HPDE6-E6E7 (cell line): Measurements from ENCODE around the gene CUEDC2.

Source experiments
- DNase-seq: peaks from one replicate; pipeline ENCODE4 v3.0.0; 2011; ENCODE audit warnings: missing footprints; ENCODE audit errors: extremely low spot score

Gene CUEDC2

GRCh38 chr10:102396730-102397151 is 35.6 kb downstream of the CUEDC2 start:
- no peak for DNase-seq

GRCh38 chr10:102396317-102396650 is 36.1 kb downstream of the CUEDC2 start:
- no peak for DNase-seq

GRCh38 chr10:102395400-102396316 is 36.7 kb downstream of the CUEDC2 start, which contains the start of gene NFKB2:
Gene NFKB2 (plus strand): TSS chr10:102395705. CDS start chr10:102395960, 255 bp downstream.
- peak; percentile 76 for DNase-seq

GRCh38 chr10:102394801-102395399 is 37.5 kb downstream of the CUEDC2 start:
- DNase-seq: no peak

GRCh38 chr10:102394079-102394800 is 38.1 kb downstream of the CUEDC2 start:
- DNase-seq: peak; percentile 93

- no peak for DNase-seq
Measured at GRCh38 chr10:102393411-102394078, 38.8 kb downstream of the CUEDC2 start.

GRCh38 chr10:102392306-102392705 is 40.1 kb downstream of the CUEDC2 start:
- DNase-seq: no peak

- DNase-seq: no peak
Measured at GRCh38 chr10:102389894-102390293, 42.5 kb downstream of the CUEDC2 start.

- no peak for DNase-seq
Measured at GRCh38 chr10:102384606-102385429, 47.6 kb downstream of the CUEDC2 start.

- no peak for DNase-seq
Measured at GRCh38 chr10:102384053-102384452, 48.3 kb downstream of the CUEDC2 start.

- DNase-seq: no peak
Measured at GRCh38 chr10:102382871-102383270, 49.5 kb downstream of the CUEDC2 start.

- no peak for DNase-seq
Measured at GRCh38 chr10:102381983-102382382, 50.4 kb downstream of the CUEDC2 start.

GRCh38 chr10:102379383-102379782 is 53.0 kb downstream of the CUEDC2 start:
- DNase-seq: no peak

- DNase-seq: no peak
Measured at GRCh38 chr10:102376901-102377300, 55.5 kb downstream of the CUEDC2 start.

- no peak for DNase-seq
Measured at GRCh38 chr10:102375867-102376266, 56.5 kb downstream of the CUEDC2 start.

- no peak for DNase-seq
Measured at GRCh38 chr10:102375250-102375649, 57.1 kb downstream of the CUEDC2 start.
